ENCODE results near the gene GRIN2A. TPM values are rescaled to one million over a fixed set of nuclear protein-coding genes. Genes with fewer than 3 reads are reported as not detected.

Gene GRIN2A
- total and polyA plus RNA-seq, 2 of the 8 experiments (the other 6 are each of a cell fraction or from before 2014, with no cell fraction given): 0.18 to 1.8 TPM

GRCh38 chr16:9821331-9821730, 360.9 kb downstream of the GRIN2A start:
- H4K8ac ChIP-seq (ENCODE audit: extremely low read depth, insufficient read depth, low read length): no peak overlapping the region
- no peak overlapping the region for H2AK5ac ChIP-seq (ENCODE audit: low read depth, low read length)
- H3K9me3 ChIP-seq (ENCODE audit: insufficient read depth in 2 of 2, low read depth in 1 of 2, low read length in 1 of 2): no peaks in the 10 kb centered on the region
- H2BK20ac ChIP-seq (ENCODE audit: low read length): peak overlapping the region; percentile 88; the same call in 1 of the 2 replicates
- H4K5ac ChIP-seq (ENCODE audit: insufficient read length, low read depth, low read length): peak overlapping the region; percentile 55
- H3K23me2 ChIP-seq (ENCODE audit: low read depth, low read length): peaks cover 3% of the 10 kb centered on the region; the same call in 1 of the 2 replicates
- peak overlapping the region in 1 of 4 experiments; percentile 38; a peak in 1 of 8 replicates for H3K4me3 ChIP-seq (ENCODE audit: extremely low read depth in 1 of 4, insufficient read depth in 2 of 4, low read depth in 3 of 4, low read length in 4 of 4)
- no peak overlapping the region for H3K56ac ChIP-seq (replicated peaks; ENCODE audit: insufficient read length, low read depth, low read length)
- no peak overlapping the region for H3K9ac ChIP-seq (replicated peaks in 1 of 4; ENCODE audit: extremely low read depth in 1 of 4, low read depth in 3 of 4, low read length in 3 of 4)
- H3K79me2 ChIP-seq (ENCODE audit: control insufficient read depth in 1 of 2, insufficient read depth in 2 of 2, low read length in 2 of 2): no peaks in the 10 kb centered on the region
- FAIRE-seq (no peak), DNase-seq (ENCODE audit: low read depth in 1 of 2, low spot score in 2 of 2) (no peak)
- WGBS, 2 experiments (ENCODE audit: extremely low coverage in 1 of 2, insufficient coverage in 1 of 2, insufficient read length in 1 of 2, insufficient replicate concordance in 2 of 2, low coverage in 1 of 2, low lambda C conversion rate in 2 of 2, missing lambda C conversion rate in 1 of 2): 23% methylated on average over 3 of the region's 3 CpGs; no CpG with 5 or more reads in 1 of the 2 experiments
- H3K27ac ChIP-seq (ENCODE audit: low read depth, low read length): no peak overlapping the region
- H2BK5ac ChIP-seq (ENCODE audit: low read depth, low read length): no peak overlapping the region; the same call in 1 of the 2 replicates
- ChIA-PET CTCF (ENCODE audit: partially characterized antibody) (interaction anchor here (1.2 to 3.0 kb wide), 2 partner anchors 125 to 173 kb away, joined by 3 to 16 read pairs; no protein-coding TSS in a partner anchor), POLR2A (ENCODE audit: partially characterized antibody) (interaction anchor here (1.2 kb wide), 1 partner anchor 157 kb away, joined by 3 read pairs; no protein-coding TSS in a partner anchor)
- peaks cover 16 to 43% (median 26%) of the 10 kb centered on the region in 4 experiments for H3K4me1 ChIP-seq (replicated peaks in 1 of 4; ENCODE audit: control insufficient read depth in 3 of 4, insufficient read depth in 4 of 4, low read length in 3 of 4)
- no peaks in the 10 kb centered on the region for H3K79me1 ChIP-seq (ENCODE audit: low read depth, low read length)
- no peak overlapping the region for H3K14ac ChIP-seq (ENCODE audit: insufficient read length)
- H3K18ac ChIP-seq (ENCODE audit: extremely low read depth, low read length): peak overlapping the region; percentile 27; the same call in 1 of the 2 replicates
- no peak overlapping the region for H2BK15ac ChIP-seq (ENCODE audit: low read length)
- H3K27me3 ChIP-seq (replicated peaks in 1 of 4; ENCODE audit: control insufficient read depth in 3 of 4, extremely low read depth in 1 of 4, insufficient read depth in 3 of 4, low read length in 3 of 4): peaks cover 1 to 4% (median 2%) of the 10 kb centered on the region in 4 experiments; a peak in 5 of 7 replicates
- no peak overlapping the region; the same call in 1 of the 2 replicates for H2BK12ac ChIP-seq (ENCODE audit: low read depth, low read length)
- peak overlapping the region; percentile 79 for H4K91ac ChIP-seq (replicated peaks; ENCODE audit: insufficient read length, low read length)
- no peak overlapping the region for H2AFZ ChIP-seq (ENCODE audit: low read length)
- peak overlapping the region; percentile 62 to 66 for H3K4me2 ChIP-seq (ENCODE audit: insufficient read depth in 1 of 2, low read depth in 2 of 2, low read length in 2 of 2)
- H2BK120ac ChIP-seq (replicated peaks; ENCODE audit: low read depth, low read length): peak overlapping the region; percentile 88
- H3K36me3 ChIP-seq (ENCODE audit: control insufficient read depth in 2 of 4, insufficient read depth in 4 of 4, low read length in 3 of 4): no peaks in the 10 kb centered on the region
- TF ChIP-seq SIRT6 (IDR thresholded peaks at IDR 0.05; ENCODE audit: low read length) (no peak), SRF (IDR thresholded peaks at IDR 0.05; ENCODE audit: low read depth, low read length) (no peak), POU5F1 (IDR thresholded peaks at IDR 0.05; ENCODE audit: low read depth, low read length) (no peak), JUN (IDR thresholded peaks at IDR 0.05; ENCODE audit: low read depth, low read length) (no peak), RBBP5 (IDR thresholded peaks at IDR 0.05; ENCODE audit: borderline replicate concordance, low read depth, low read length) (no peak), CTBP2 (IDR thresholded peaks at IDR 0.05; ENCODE audit: borderline replicate concordance, insufficient read depth, insufficient read length, low read length) (no peak), TCF12 (IDR thresholded peaks at IDR 0.05; ENCODE audit: low read depth, low read length) (no peak), CHD1 (IDR thresholded peaks at IDR 0.05; ENCODE audit: low read depth, low read length) (no peak)
- no peaks in the 10 kb centered on the region for H4K20me1 ChIP-seq (replicated peaks in 1 of 2; ENCODE audit: control insufficient read depth in 1 of 2, insufficient read depth in 2 of 2, low read length in 2 of 2)
- H3K23ac ChIP-seq (ENCODE audit: insufficient read length): no peak overlapping the region
- H3K4ac ChIP-seq (replicated peaks; ENCODE audit: insufficient read length, low read depth, low read length): no peak overlapping the region
